Thoracic aorta (tissue), 2 donors: Measurements from ENCODE around the gene FAM83E. TPM values are rescaled to one million over a fixed set of nuclear protein-coding genes. Genes with fewer than 3 reads are reported as not detected.

Experiments
- ATAC-seq: fragments of 150-250 bp; one replicate; pipeline ENCODE4 v1.8.0; 2017; ENCODE audit warnings: low read depth; ENCODE audit not compliant: insufficient number of reproducible peaks, low FRiP score
- DNase-seq: peaks from one replicate; pipeline ENCODE4 v3.0.0-alpha.2; 2020; ENCODE audit warnings: low spot score
- H3K27ac ChIP-seq, 2 donors: fragments of 200-600 bp; sonication (generic); 1 replicate in 1 of 2; 2 replicates in 1 of 2; pipeline ENCODE4 v1.5.1; 2016; ENCODE audit warnings: mild to moderate bottlenecking in 2 of 2, moderate library complexity in 2 of 2
- H3K27me3 ChIP-seq: fragments of 200-600 bp; sonication (generic); replicated peaks from 2 replicates; pipeline ENCODE4 v1.6.0; 2016; ENCODE audit warnings: mild to moderate bottlenecking; ENCODE audit not compliant: insufficient read depth
- H3K36me3 ChIP-seq: fragments of 200-600 bp; sonication (generic); one replicate; pipeline ENCODE4 v1.5.1; 2016
- H3K4me1 ChIP-seq, 2 donors: fragments of 200-600 bp; sonication (generic); 1 replicate in 1 of 2; 2 replicates in 1 of 2; pipeline versions ENCODE4 v1.5.1 to v1.6.0; 2016; ENCODE audit warnings: low read depth in 2 of 2, mild to moderate bottlenecking in 1 of 2; ENCODE audit not compliant: control insufficient read depth in 1 of 2
- H3K4me3 ChIP-seq: fragments of 200-600 bp; sonication (generic); 2 replicates; pipeline ENCODE4 v1.5.1; 2016; ENCODE audit warnings: mild to moderate bottlenecking
- H3K9me3 ChIP-seq: fragments of 200-600 bp; sonication (generic); 2 replicates; pipeline ENCODE4 v1.5.1; 2016
- total RNA-seq, 2 donors: library from RNA; depleted of rRNA; stranded (reverse); fragments of >200 nt; gene quantifications; one replicate each; pipeline versions ENCODE4 v1.1.0 to v1.2.3, GENCODE V29; 2016
- TF ChIP-seq, protein P1 (sequence below): fragments of 200-600 bp; sonication (generic); IDR thresholded peaks from one replicate; pipeline ENCODE4 v1.5.1; 2019; ENCODE audit warnings: antibody characterized with exemption

The FAM83E gene
- total RNA-seq, 2 donors from 2014 or later: 2.0 TPM; not detected in 1

DNA sequence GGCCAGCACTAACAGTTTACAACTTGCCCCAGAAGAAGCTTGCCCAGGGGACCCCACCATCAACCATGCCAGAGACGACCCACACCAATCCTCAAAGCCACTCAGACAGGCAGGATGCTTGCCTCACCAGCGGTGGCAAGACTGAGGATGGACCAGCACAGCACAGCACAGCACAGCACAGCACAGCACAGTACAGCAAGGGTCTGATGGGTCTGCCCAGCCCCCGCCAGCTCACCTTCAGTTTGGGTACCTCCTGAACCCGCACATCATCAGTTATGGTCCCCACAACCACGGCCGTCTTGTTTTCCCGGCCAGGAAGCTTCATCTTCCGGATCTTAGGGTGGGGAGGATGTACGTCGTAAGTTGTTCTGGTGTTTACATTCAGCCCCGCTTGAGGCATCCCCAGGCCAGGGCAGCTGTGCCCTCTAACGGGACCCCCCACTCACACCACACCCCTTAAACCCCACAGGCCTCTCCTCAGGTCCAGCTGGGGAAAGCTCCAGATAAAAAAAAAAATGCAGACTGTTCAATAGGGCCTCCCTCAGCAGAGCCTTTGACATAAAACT, 1.7 kb upstream of the FAM83E start:
- peaks cover 23% of the 10 kb centered on the region for H3K36me3 ChIP-seq
- no peaks in the 10 kb centered on the region for H3K9me3 ChIP-seq
- ATAC-seq (no peak), DNase-seq (no peak)
- peaks cover 17 to 33% of the 10 kb centered on the region in 2 donors for H3K4me1 ChIP-seq
- no peak overlapping the region for H3K4me3 ChIP-seq
- no peaks in the 10 kb centered on the region for H3K27me3 ChIP-seq
- H3K27ac ChIP-seq: no peak overlapping the region
- TF ChIP-seq, protein P1, sequence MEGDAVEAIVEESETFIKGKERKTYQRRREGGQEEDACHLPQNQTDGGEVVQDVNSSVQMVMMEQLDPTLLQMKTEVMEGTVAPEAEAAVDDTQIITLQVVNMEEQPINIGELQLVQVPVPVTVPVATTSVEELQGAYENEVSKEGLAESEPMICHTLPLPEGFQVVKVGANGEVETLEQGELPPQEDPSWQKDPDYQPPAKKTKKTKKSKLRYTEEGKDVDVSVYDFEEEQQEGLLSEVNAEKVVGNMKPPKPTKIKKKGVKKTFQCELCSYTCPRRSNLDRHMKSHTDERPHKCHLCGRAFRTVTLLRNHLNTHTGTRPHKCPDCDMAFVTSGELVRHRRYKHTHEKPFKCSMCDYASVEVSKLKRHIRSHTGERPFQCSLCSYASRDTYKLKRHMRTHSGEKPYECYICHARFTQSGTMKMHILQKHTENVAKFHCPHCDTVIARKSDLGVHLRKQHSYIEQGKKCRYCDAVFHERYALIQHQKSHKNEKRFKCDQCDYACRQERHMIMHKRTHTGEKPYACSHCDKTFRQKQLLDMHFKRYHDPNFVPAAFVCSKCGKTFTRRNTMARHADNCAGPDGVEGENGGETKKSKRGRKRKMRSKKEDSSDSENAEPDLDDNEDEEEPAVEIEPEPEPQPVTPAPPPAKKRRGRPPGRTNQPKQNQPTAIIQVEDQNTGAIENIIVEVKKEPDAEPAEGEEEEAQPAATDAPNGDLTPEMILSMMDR: no peak

DNA sequence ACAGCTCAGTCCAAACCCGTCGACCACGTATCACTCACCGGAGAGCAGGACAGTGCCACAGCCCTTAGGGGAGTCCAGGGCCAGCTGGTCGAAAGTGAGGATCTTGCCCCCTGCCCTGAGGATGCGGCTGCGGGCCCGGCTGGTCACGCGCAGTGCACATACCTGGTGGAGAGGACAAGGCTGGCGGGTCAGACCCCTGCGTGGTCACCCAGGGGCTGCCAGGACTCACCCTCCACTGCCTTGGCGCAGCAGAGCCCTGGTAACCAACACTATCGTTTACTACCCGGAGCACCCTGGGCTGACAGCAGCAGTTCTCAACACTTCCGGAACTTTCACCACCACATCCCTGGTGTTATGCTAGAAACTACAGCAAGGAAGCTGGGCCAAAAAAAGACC, 1.2 kb upstream of the FAM83E start:
- peaks cover 17 to 33% of the 10 kb centered on the region in 2 donors for H3K4me1 ChIP-seq

DNA sequence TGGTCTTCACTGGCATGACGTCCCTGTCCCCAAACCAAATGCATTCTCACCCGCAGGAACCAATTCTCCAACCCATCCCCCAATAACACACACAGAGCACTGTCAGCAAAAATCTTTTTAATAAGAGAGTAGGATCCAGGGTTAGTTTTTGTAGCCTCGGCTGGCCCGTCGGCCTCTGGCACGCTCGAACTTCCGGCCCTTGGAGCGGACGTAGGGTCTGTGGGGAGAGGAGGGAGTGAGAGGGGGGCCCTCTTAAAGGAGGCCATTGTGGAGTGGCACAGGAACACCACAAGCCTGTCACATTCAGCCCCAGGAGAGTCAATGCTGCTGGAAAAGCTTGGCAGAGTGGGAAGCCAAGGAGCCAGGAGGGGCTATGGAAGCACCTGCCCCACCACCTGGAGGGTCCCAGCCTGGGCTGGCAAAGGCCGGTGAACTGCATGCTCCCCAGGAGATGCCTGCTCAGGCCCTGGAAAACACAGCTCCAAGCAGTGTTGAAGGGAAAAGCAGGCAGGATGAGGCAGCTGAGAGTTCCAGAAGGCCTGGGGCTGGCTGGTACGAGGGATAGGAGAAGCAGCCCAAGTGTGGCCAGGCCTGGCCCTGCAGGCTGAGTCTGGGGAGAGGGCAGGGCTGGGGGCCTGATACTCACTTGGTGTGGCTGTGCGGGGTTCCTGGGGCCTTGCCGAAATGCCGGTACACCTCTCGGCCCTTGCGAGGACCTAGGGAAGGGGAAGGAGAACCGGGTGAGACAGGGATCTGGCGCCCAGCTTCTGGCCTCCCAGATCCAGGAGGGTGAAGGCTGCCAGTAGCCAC, 560 bp upstream of the FAM83E start:
- H3K4me1 ChIP-seq: peaks cover 17 to 31% of the 10 kb centered on the region in 2 donors
- no peaks in the 10 kb centered on the region for H3K27me3 ChIP-seq
- DNase-seq (no peak), ATAC-seq (no peak)
- no peaks in the 10 kb centered on the region for H3K9me3 ChIP-seq
- TF ChIP-seq, protein P1: no peak
- no peak overlapping the region for H3K4me3 ChIP-seq
- H3K27ac ChIP-seq: no peak overlapping the region
- H3K36me3 ChIP-seq: peaks cover 23% of the 10 kb centered on the region

More for the DNA sequence above, 1.2 kb upstream of the FAM83E start:
- Histone ChIP-seq H3K36me3 (peaks cover 23% of the 10 kb centered on the region), H3K27me3 (no peaks in the 10 kb centered on the region), H3K27ac (no peak overlapping the region), H3K4me3 (no peak overlapping the region), H3K9me3 (no peaks in the 10 kb centered on the region)
- no peak for ATAC-seq
- TF ChIP-seq, protein P1: no peak
- DNase-seq: no peak

DNA sequence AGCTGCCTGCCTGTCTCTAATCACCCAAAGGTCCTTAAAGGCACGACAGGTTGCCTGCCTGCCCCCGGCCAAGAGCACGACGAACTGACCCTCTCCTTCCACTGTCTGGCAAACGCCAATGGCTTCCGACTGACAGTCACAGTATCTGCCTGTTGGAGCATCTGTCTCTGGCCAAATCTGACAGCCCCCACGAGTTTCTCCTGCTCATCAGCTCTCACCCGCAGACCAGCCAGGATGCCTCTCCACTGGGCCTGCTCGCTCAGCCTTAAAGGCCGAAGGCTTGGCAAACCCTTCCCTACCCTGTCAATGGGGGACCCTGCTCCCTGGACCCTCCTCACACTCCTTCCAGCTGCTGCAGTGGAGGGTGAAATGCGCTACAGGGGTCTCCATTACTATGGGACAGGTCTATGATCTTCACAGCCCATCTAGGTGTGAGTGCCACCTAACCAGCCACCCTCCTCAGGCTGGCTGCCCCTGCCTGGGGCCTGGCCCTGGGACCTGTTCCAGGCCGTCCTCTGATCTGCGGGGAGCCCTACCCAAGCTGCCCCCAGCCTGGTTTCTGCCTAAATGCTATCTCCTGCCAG, 932 bp downstream of the FAM83E start:
- Histone ChIP-seq H3K36me3 (peaks cover 23% of the 10 kb centered on the region), H3K27me3 (no peaks in the 10 kb centered on the region), H3K27ac (no peak overlapping the region), H3K4me1 (peaks cover 15 to 21% of the 10 kb centered on the region in 2 donors), H3K4me3 (no peak overlapping the region), H3K9me3 (no peaks in the 10 kb centered on the region)
- DNase-seq: no peak
- TF ChIP-seq, protein P1: no peak
- ATAC-seq: no peak
